K562 (cell line): ENCODE results near the gene CRYBB1. TPM values are rescaled to one million over a fixed set of nuclear protein-coding genes. Genes with fewer than 3 reads are reported as not detected.
A peak's percentile ranks its signal among the peaks of the same experiment; 100 is the strongest.

Source experiments
- ATAC-seq: fragments of 200-7000 bp; cut with Tn5 transposase; 3 replicates; pipeline ENCODE4 v1.9.1; 2020; ENCODE audit warnings: moderate library complexity
- BruUV-seq: library from RNA; stranded (reverse); fragments of 400-500 nt; replicated peaks from 2 replicates; lab custom pipeline; 2021; lab: Mats Ljungman, UMichigan
- CTCF ChIA-PET: fragments of 300-600 bp; formaldehyde crosslinking; extraction: SDS; loops from one replicate; lab custom pipeline; 2021; ENCODE audit warnings: low intra/inter-chr PET ratio; lab: Yijun Ruan, JAX
- POLR2A ChIA-PET: fragments of 300-600, 350-650 bp; sonication (Branson Sonifier 250); formaldehyde crosslinking; extraction: SDS; loops from one replicate; lab custom pipeline; 2021; ENCODE audit warnings: antibody characterized with exemption, inconsistent platforms; lab: Yijun Ruan, JAX
- DNase-seq, 4 experiments: peaks; one replicate each; pipeline versions ENCODE4 v3.0.0 to v3.0.0-alpha.2; 2011 to 2018; ENCODE audit warnings: low spot score in 3 of 4, mixed read lengths in 3 of 4; ENCODE audit errors: extremely low read depth in 1 of 4
- FAIRE-seq: peaks from 2 replicates; lab custom pipeline; 2011; peaks lifted over from hg19 to GRCh38; lab: Jason Lieb, UNC
- H2AFZ ChIP-seq: 2 replicates; pipeline ENCODE4 v1.6.0; 2011; ENCODE audit warnings: low read depth, low read length, control low read depth, inconsistent platforms
- H3K27ac ChIP-seq: fragments of 200-600 bp; 3 replicates; pipeline ENCODE4 v1.8.0; 2011; ENCODE audit warnings: low read depth, mild to moderate bottlenecking, control low read depth, inconsistent platforms, low read length, moderate library complexity, mixed read lengths; ENCODE audit errors: extremely low read depth
- H3K27me3 ChIP-seq, 2 experiments: fragments of 300-600 bp in 1 of 2; 2 replicates in 1 of 2; 3 replicates in 1 of 2; pipeline versions ENCODE4 v1.6.0 to v1.8.0; 2011; ENCODE audit warnings: inconsistent platforms in 2 of 2, low read length in 2 of 2, mild to moderate bottlenecking in 1 of 2, mixed read lengths in 1 of 2, moderate library complexity in 1 of 2; ENCODE audit not compliant: control insufficient read depth in 2 of 2, insufficient read depth in 2 of 2
- H3K36me3 ChIP-seq: fragments of 300-600 bp; 3 replicates; pipeline ENCODE4 v1.8.0; 2011; ENCODE audit warnings: mild to moderate bottlenecking, low read length, inconsistent platforms; ENCODE audit not compliant: control insufficient read depth, insufficient read depth
- H3K4me1 ChIP-seq, 2 experiments: fragments of 200-600 bp in 1 of 2; replicated peaks in 1 of 2; 2 replicates in 1 of 2; 3 replicates in 1 of 2; pipeline versions ENCODE4 v1.5.1 to v1.8.0; 2011; ENCODE audit warnings: inconsistent platforms in 2 of 2, low read length in 2 of 2, mild to moderate bottlenecking in 1 of 2, mixed read lengths in 1 of 2, moderate library complexity in 1 of 2; ENCODE audit not compliant: control insufficient read depth in 2 of 2, insufficient read depth in 2 of 2
- H3K4me2 ChIP-seq: 2 replicates; pipeline ENCODE4 v1.6.1; 2011; ENCODE audit warnings: low read length, control low read depth, inconsistent platforms, mixed read lengths; ENCODE audit not compliant: insufficient read depth
- H3K4me3 ChIP-seq: fragments of 200-600 bp; sonication (generic), shearing (Covaris generic); 2 replicates; pipeline ENCODE4 v1.5.1; 2016; ENCODE audit warnings: control low read depth, inconsistent platforms
- H3K79me2 ChIP-seq: fragments of 200-600 bp; 3 replicates; pipeline ENCODE4 v1.8.0; 2011; ENCODE audit warnings: low read length, inconsistent platforms; ENCODE audit not compliant: control insufficient read depth, insufficient read depth
- H3K9ac ChIP-seq, 2 experiments: 2 replicates each; pipeline versions ENCODE4 v1.6.0 to v1.6.1; 2011; ENCODE audit warnings: low read depth in 2 of 2, low read length in 2 of 2, control low read depth in 1 of 2, inconsistent platforms in 1 of 2, mild to moderate bottlenecking in 1 of 2, mixed read lengths in 1 of 2; ENCODE audit not compliant: insufficient read depth in 1 of 2
- H3K9me1 ChIP-seq: one replicate; pipeline ENCODE4 v1.6.0; 2011; ENCODE audit warnings: inconsistent platforms, mild to moderate bottlenecking, low read length, moderate library complexity; ENCODE audit not compliant: control insufficient read depth, insufficient read depth
- H3K9me3 ChIP-seq: replicated peaks from 2 replicates; pipeline ENCODE4 v1.5.1; 2011; ENCODE audit warnings: low read depth, low read length, inconsistent platforms; ENCODE audit not compliant: control insufficient read depth, insufficient read depth
- H4K20me1 ChIP-seq: replicated peaks from 2 replicates; pipeline ENCODE4 v1.6.1; 2011; ENCODE audit warnings: low read length, inconsistent platforms, mixed read lengths; ENCODE audit not compliant: control insufficient read depth, insufficient read depth
- ARHGAP35 ChIP-seq: fragments of 450-650 bp; IDR thresholded peaks from 2 replicates; pipeline ENCODE4 v1.6.1; 2018; ENCODE audit not compliant: partially characterized antibody
- CBFA2T3 ChIP-seq: fragments of 450-650 bp; IDR thresholded peaks from 2 replicates; pipeline ENCODE4 v1.6.1; 2017
- MYBL2 ChIP-seq, 2 experiments: fragments of 450-650 bp in 1 of 2; sonication (generic) in 1 of 2; formaldehyde crosslinking in 1 of 2; IDR thresholded peaks; 2 replicates each; pipeline versions ENCODE4 v1.6.1 to v1.8.1; 2017 to 2022; ENCODE audit warnings: borderline replicate concordance in 1 of 2, inconsistent platforms in 1 of 2, low read depth in 1 of 2, mild to moderate bottlenecking in 1 of 2, missing genetic modification reagents in 1 of 2, moderate library complexity in 1 of 2
- RBM14 ChIP-seq: fragments of 200-400 bp; formaldehyde crosslinking; IDR thresholded peaks from 2 replicates; pipeline ENCODE4 v1.6.1; 2018; ENCODE audit warnings: low read depth, mild to moderate bottlenecking, low read length, moderate library complexity, borderline replicate concordance; ENCODE audit not compliant: insufficient read depth
- RBM39 ChIP-seq: fragments of 200-400 bp; formaldehyde crosslinking; optimal IDR thresholded peaks from 2 replicates; pipeline ENCODE3; 2018; ENCODE audit warnings: low read depth, low read length
- SMAD4 ChIP-seq: fragments of 250-450 bp; sonication (Bioruptor Pico); conservative IDR thresholded peaks from 2 replicates; pipeline ENCODE4 v1.8.0; 2021; ENCODE audit warnings: inconsistent platforms, mild to moderate bottlenecking, moderate library complexity
- STAT5B ChIP-seq: fragments of 250-450 bp; sonication (Bioruptor Pico); IDR thresholded peaks from 2 replicates; pipeline ENCODE4 v1.8.0; 2021; ENCODE audit warnings: mild to moderate bottlenecking, inconsistent platforms
- TRIM28 ChIP-seq: fragments of 450-650 bp; IDR thresholded peaks from 2 replicates; pipeline ENCODE4 v1.6.1; 2017
- ZNF263 ChIP-seq: sonication (generic); formaldehyde crosslinking; IDR thresholded peaks from 2 replicates; pipeline ENCODE4 v1.8.0; 2022; ENCODE audit warnings: mild to moderate bottlenecking, missing genetic modification reagents, borderline replicate concordance
- WGBS: fragments of 100-300 bp; shearing (Covaris generic); methylation state at CpG from one replicate; pipeline ENCODE4 v1.1.6; 2016; ENCODE audit warnings: low coverage, mixed read lengths; ENCODE audit not compliant: insufficient coverage; ENCODE audit errors: missing lambda C conversion rate; 5-methylcytosine and 5-hydroxymethylcytosine counted together
- in situ Hi-C: fragments of 300-500 bp; cut with MboI; formaldehyde crosslinking; loops from 4 replicates; pipeline ENCODE4 v1.15.0; 2018; ENCODE audit warnings: inconsistent platforms, mixed read lengths
- intact Hi-C: fragments of 100-400 bp; cut with micrococcal nuclease; formaldehyde crosslinking; loops from 2 replicates; pipeline ENCODE4 v1.14.2; 2022
- polyA plus RNA-seq, 8 experiments: library from polyadenylated mRNA; depleted of rRNA in 4 of 8; stranded (reverse) in 5 of 8; unstranded in 3 of 8; fragments of >200 nt; fragmentation: Nextera tagmentation in 2 of 8; fragmentation: Illumina TruSeq in 1 of 8; extraction: Ambion mirVana in 2 of 8; extraction: Trizol in 1 of 8; gene quantifications; 2 replicates each; pipeline versions ENCODE4 v1.2.1 to v1.2.3, GENCODE V29; 2011 to 2014; ENCODE audit warnings: inconsistent platforms in 1 of 8, missing spikeins in 1 of 8
- total RNA-seq, 7 experiments: library from RNA; depleted of rRNA in 6 of 7; stranded (reverse); fragments of >200 nt in 6 of 7; fragmentation: Illumina TruSeq in 2 of 7; extraction: Trizol in 2 of 7; gene quantifications; 2 replicates each; pipeline versions ENCODE4 v1.2.1 to v1.2.3, GENCODE V29; 2011 to 2021; ENCODE audit warnings: low replicate concordance in 1 of 7
- TF ChIP-seq, protein P1 (sequence below): sonication (generic); formaldehyde crosslinking; IDR thresholded peaks from 2 replicates; pipeline ENCODE4 v1.8.1; 2022; ENCODE audit warnings: missing genetic modification reagents
- TF ChIP-seq, protein P2 (sequence below): sonication (generic); IDR thresholded peaks from 2 replicates; pipeline ENCODE4 v1.6.1; 2016
- TF ChIP-seq, protein P3 (sequence below): fragments of 250-450 bp; sonication (Bioruptor Pico); IDR thresholded peaks from 2 replicates; pipeline ENCODE4 v1.5.0; 2021; ENCODE audit warnings: mild to moderate bottlenecking, moderate library complexity

Gene CRYBB1
- total and polyA plus RNA-seq, 9 of the 15 experiments (the other 6 are each of a cell fraction or from before 2014, with no cell fraction given) = 0.16 to 0.45 (median 0.33) TPM; not detected in 2

DNA sequence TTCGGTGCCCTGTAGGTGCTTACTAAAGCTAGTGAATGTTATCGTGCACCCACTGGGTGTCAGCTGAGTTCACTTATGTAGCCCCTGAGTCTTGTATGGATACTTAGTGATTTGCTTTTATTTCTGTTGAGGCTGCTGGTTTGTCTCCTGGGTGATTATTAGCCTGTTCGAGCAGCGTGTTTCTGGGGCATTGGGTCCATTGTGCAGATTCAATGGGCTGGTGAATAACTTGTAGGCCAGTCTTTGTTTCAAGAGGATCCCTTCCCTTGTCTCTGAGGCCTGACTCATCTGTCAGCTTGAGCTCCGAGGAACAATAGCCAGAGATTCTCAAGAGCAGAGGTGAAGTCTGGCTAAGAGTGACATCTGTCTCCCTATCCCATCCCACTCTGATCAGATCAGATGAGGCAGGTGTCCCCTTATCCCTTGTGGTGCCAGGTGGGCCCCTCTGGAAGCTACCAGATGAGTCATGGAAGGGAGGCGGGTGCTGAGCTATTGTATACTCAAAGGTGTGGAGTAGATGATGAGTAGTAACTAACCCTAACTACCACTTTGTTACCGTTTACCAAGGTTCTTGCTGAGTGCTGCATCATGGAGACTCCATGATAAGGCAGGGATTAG lies 43.2 kb upstream of the CRYBB1 start:
- CTCF ChIA-PET = interaction anchor here (0.6 kb wide), 2 partner anchors 9 to 149 kb away, joined by 3 to 6 read pairs; no protein-coding TSS in a partner anchor
- peaks cover 13 to 22% of the 10 kb centered on the region in 2 experiments; a peak in 4 of 5 replicates for H3K4me1 ChIP-seq
- ATAC-seq = no peak

More for the DNA sequence above, 43.2 kb upstream of the CRYBB1 start:
- Histone ChIP-seq H3K4me2 (no peak overlapping the region), H3K9ac (no peak overlapping the region), H3K4me3 (no peak overlapping the region), H3K36me3 (no peaks in the 10 kb centered on the region), H3K9me1 (no peaks in the 10 kb centered on the region), H2AFZ (peak overlapping the region; percentile 73), H3K9me3 (no peaks in the 10 kb centered on the region), H4K20me1 (no peaks in the 10 kb centered on the region), H3K27me3 (no peaks in the 10 kb centered on the region; a peak in 1 of 5 replicates), H3K79me2 (no peaks in the 10 kb centered on the region), H3K27ac (no peak overlapping the region)
- FAIRE-seq (no peak), DNase-seq (no peak)
- POLR2A ChIA-PET = no interaction called here
- 43% methylated on average over 7 of the region's 7 CpGs for WGBS
- no TSS peak for BruUV-seq
- TF ChIP-seq STAT5B (CRISPR knock-in tag) (no peak), RBM14 (no peak), TRIM28 (no peak), ARHGAP35 (no peak), RBM39 (no peak), SMAD4 (no peak), CBFA2T3 (peak; percentile 15; the same call in 1 of the 2 replicates), MYBL2 (IDR thresholded peaks at IDR 0.05; ENCODE audit: low read depth) (no peak), MYBL2 (CRISPR knock-in tag; IDR thresholded peaks at IDR 0.05; ENCODE audit: borderline replicate concordance) (no peak), ZNF263 (CRISPR knock-in tag) (no peak)
- TF ChIP-seq, protein P1, sequence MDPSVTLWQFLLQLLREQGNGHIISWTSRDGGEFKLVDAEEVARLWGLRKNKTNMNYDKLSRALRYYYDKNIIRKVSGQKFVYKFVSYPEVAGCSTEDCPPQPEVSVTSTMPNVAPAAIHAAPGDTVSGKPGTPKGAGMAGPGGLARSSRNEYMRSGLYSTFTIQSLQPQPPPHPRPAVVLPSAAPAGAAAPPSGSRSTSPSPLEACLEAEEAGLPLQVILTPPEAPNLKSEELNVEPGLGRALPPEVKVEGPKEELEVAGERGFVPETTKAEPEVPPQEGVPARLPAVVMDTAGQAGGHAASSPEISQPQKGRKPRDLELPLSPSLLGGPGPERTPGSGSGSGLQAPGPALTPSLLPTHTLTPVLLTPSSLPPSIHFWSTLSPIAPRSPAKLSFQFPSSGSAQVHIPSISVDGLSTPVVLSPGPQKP (CRISPR knock-in tag) = no peak
- TF ChIP-seq, protein P2, sequence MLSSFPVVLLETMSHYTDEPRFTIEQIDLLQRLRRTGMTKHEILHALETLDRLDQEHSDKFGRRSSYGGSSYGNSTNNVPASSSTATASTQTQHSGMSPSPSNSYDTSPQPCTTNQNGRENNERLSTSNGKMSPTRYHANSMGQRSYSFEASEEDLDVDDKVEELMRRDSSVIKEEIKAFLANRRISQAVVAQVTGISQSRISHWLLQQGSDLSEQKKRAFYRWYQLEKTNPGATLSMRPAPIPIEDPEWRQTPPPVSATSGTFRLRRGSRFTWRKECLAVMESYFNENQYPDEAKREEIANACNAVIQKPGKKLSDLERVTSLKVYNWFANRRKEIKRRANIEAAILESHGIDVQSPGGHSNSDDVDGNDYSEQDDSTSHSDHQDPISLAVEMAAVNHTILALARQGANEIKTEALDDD = peak; percentile 93
- TF ChIP-seq, protein P3, sequence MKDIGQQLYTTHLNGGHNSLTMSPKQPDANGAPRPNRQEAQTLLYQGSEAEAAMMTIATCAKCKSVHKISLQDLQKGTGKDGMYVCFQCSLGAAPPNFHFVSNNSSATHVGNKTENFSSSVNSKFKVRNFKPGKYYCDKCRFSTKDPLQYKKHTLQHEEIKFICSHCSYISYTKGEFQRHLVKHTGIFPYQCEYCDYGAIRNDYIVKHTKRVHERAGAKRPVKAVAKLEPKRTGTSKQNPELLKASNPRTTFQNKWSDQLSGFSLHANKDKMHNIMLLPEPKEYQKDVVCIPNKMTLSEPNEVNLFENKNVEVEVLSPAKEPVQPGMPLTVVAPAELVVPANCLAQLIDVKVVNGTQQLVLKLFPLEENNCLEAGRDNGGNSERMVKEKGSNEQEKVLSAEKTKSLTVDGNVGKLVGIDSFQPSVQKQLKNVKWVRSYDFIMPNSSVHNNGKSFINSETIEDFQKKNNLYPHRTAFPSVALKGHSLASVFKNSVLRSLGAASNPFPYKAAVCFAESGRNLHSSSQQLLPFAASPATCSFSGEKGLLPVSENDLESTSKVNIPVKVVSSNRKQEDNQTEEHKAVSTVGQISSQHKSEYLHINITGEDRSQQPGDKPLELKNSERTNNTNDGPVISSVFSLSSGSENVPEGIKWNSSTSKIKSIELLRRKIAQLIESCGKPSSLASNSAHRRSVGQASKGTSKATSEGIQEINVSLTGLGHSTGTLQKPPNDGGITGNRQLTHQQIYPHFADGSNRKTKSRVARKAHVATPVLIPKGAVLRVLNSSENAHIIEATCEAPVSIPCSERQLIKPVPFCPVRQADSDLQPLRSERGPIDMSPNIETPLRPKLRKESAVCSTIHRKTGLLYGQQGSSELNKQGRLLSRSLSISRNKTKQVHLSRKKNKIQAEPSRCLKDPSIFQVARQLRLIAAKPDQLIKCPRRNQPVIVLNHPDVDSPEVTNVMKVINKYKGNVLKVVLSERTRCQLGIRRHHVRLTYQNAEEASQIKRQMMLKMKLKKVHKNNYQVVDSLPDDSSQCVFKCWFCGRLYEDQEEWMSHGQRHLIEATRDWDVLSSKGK (CRISPR knock-in tag) = no peak
- in situ Hi-C loops = loop anchor here (5.0 kb wide), 1 partner anchor 264 kb away; no protein-coding TSS in a partner anchor
- intact Hi-C loops = no loop called here
